ENCODE results near the gene FOXJ2. TPM values are rescaled to one million over a fixed set of nuclear protein-coding genes. Genes with fewer than 3 reads are reported as not detected.

FOXJ2 gene
- total RNA-seq, 1 donor from 2014 or later: 18.0 TPM

Other genes starting within 250 kb of the FOXJ2 start
- not detected in 2 replicates for gene NANOG, start 243.3 kb upstream of the FOXJ2 start, total RNA-seq
- gene SLC2A14, start 159.8 kb upstream of the FOXJ2 start, total RNA-seq: 0.10 TPM in 1 of 2 replicates, not detected in the other
- gene SLC2A3, start 96.5 kb upstream of the FOXJ2 start, total RNA-seq: 351 and 353 TPM in 2 replicates
- 5.8 and 6.1 TPM in 2 replicates for gene C3AR1, start 33.6 kb downstream of the FOXJ2 start, total RNA-seq
- 40.2 and 47.4 TPM in 2 replicates for gene NECAP1, start 49.6 kb downstream of the FOXJ2 start, total RNA-seq
- gene CLEC4A, start 90.9 kb downstream of the FOXJ2 start, total RNA-seq: 0.39 and 0.46 TPM in 2 replicates
- not detected in 2 replicates for gene ZNF705A, start 124.3 kb downstream of the FOXJ2 start, total RNA-seq
- 0.07 TPM in 1 of 2 replicates, not detected in the other for gene FAM90A1, start 194.9 kb downstream of the FOXJ2 start, total RNA-seq